HG03139 (cell line): Measurements from ENCODE around the gene FRMD4A.

Experiments
- ATAC-seq: cut with Tn5 transposase; IDR thresholded peaks from one replicate; pipeline ENCODE4 v1.9.1; 2021; ENCODE audit not compliant: unreplicated experiment

Gene FRMD4A

GRCh38 chr10:13604357-13605040 is 726.2 kb downstream of the FRMD4A start:
- no peak for ATAC-seq

- no peak for ATAC-seq
These were observed 732.8 kb downstream of the FRMD4A start for GRCh38 chr10:13597909-13598308.

- ATAC-seq, result no peak
These were observed 736.1 kb downstream of the FRMD4A start for GRCh38 chr10:13594641-13595040.
